Upper lobe of left lung (tissue), 6 donors: ENCODE data around the gene SYNGAP1. TPM values are rescaled to one million over a fixed set of nuclear protein-coding genes. Genes with fewer than 3 reads are reported as not detected.

ENCODE experiments used
- ATAC-seq, 2 donors: fragments of 200-7000 bp; cut with Tn5 transposase; one replicate each; pipeline ENCODE4 v1.9.1; 2022; ENCODE audit warnings: mild to moderate bottlenecking in 2 of 2, moderate library complexity in 2 of 2; ENCODE audit not compliant: low FRiP score in 2 of 2
- DNase-seq, 2 donors: peaks; one replicate each; pipeline ENCODE4 v3.0.0-alpha.2; 2019 to 2020
- H3K27ac ChIP-seq, 4 donors: fragments of 200-600 bp; sonication (generic); one replicate each; pipeline ENCODE4 v1.5.1; 2016 to 2019
- H3K27me3 ChIP-seq, 4 donors: fragments of 200-600 bp; sonication (generic); one replicate each; pipeline ENCODE4 v1.5.1; 2017 to 2019
- H3K36me3 ChIP-seq, 4 donors: fragments of 200-600 bp; sonication (generic); one replicate each; pipeline ENCODE4 v1.5.1; 2016 to 2019
- H3K4me1 ChIP-seq, 4 donors: fragments of 200-600 bp; sonication (generic); one replicate each; pipeline ENCODE4 v1.5.1; 2018 to 2019
- H3K4me3 ChIP-seq, 4 donors: fragments of 200-600 bp; sonication (generic); one replicate each; pipeline ENCODE4 v1.5.1; 2017 to 2019; ENCODE audit warnings: mild to moderate bottlenecking in 2 of 4, moderate library complexity in 1 of 4
- H3K9me3 ChIP-seq, 4 donors: fragments of 200-600 bp; sonication (generic); one replicate each; pipeline ENCODE4 v1.5.1; 2018 to 2019
- CTCF ChIP-seq, 6 experiments: fragments of 450-650 bp in 4 of 6; fragments of 200-600 bp in 2 of 6; sonication (generic) in 2 of 6; IDR thresholded peaks; one replicate each; pipeline ENCODE4 v1.5.1; 2016 to 2019; ENCODE audit warnings: antibody characterized with exemption in 6 of 6
- EP300 ChIP-seq, 4 donors: sonication (generic); formaldehyde crosslinking; IDR thresholded peaks; one replicate each; pipeline ENCODE4 v1.5.1; 2017; ENCODE audit warnings: antibody characterized with exemption in 4 of 4, control low read depth in 2 of 4
- POLR2A ChIP-seq, 4 donors: fragments of 450-650 bp; IDR thresholded peaks; one replicate each; pipeline ENCODE4 v1.5.1; 2016 to 2017; ENCODE audit warnings: antibody characterized with exemption in 4 of 4, mild to moderate bottlenecking in 2 of 4
- POLR2AphosphoS5 ChIP-seq, 2 donors: sonication (generic); formaldehyde crosslinking; IDR thresholded peaks; one replicate each; pipeline ENCODE4 v1.5.1; 2017; ENCODE audit warnings: antibody characterized with exemption in 2 of 2
- WGBS, 2 donors: methylation state at CpG; one replicate each; pipeline ENCODE4 v1.1.5; 2017 to 2018; 5-methylcytosine and 5-hydroxymethylcytosine counted together
- total RNA-seq, 6 donors: library from RNA; depleted of rRNA in 4 of 6; stranded (reverse); fragments of >200 nt in 4 of 6; gene quantifications; one replicate each; pipeline versions ENCODE4 v1.1.0 to v1.2.1, GENCODE V29; 2016 to 2021
- donor health status: DM: no; HTN: no; CAD: no; lungs with moderate emphysema.
- donor health status: DM: no; HTN: yes; CAD: no; lungs with severe emphysema.

Gene SYNGAP1
- total RNA-seq, 6 donors from 2014 or later = 8.2 to 57.6 (median 19.5) TPM

- DNase-seq = no peak
- ATAC-seq = peak; percentile 43 to 85
- no peaks in the 10 kb centered on the region for H3K36me3 ChIP-seq
These were observed 35.3 kb upstream of the SYNGAP1 start for GRCh38 chr6:33384581-33385020.

GRCh38 chr6:33390173-33390572 is 29.7 kb upstream of the SYNGAP1 start:
- TF ChIP-seq CTCF (IDR thresholded peaks at IDR 0.05) (no peak), EP300 (IDR thresholded peaks at IDR 0.05) (no peak), POLR2A (IDR thresholded peaks at IDR 0.05) (no peak), POLR2AphosphoS5 (IDR thresholded peaks at IDR 0.05) (no peak)
- ATAC-seq = no peak
- Histone ChIP-seq H3K36me3 (no peaks in the 10 kb centered on the region), H3K27ac (no peak overlapping the region), H3K27me3 (no peaks in the 10 kb centered on the region), H3K9me3 (no peaks in the 10 kb centered on the region), H3K4me1 (peaks cover 10 to 15% (median 12%) of the 10 kb centered on the region in 4 donors), H3K4me3 (no peak overlapping the region)
- no peak for DNase-seq
- WGBS, 2 donors = 85 to 86% methylated on average over 2 of the region's 2 CpGs

More at GRCh38 chr6:33384581-33385020, 35.3 kb upstream of the SYNGAP1 start:
- no peaks in the 10 kb centered on the region for H3K9me3 ChIP-seq
- WGBS, 2 donors = 45 to 56% methylated on average over 4 of the region's 4 CpGs
- H3K4me1 ChIP-seq = no peaks in the 10 kb centered on the region
- no peak for TF ChIP-seq EP300 (IDR thresholded peaks at IDR 0.05)
- TF ChIP-seq CTCF (IDR thresholded peaks at IDR 0.05) = peak in 1 of 6 experiments; percentile 11
- H3K4me3 ChIP-seq = no peak overlapping the region
- H3K27ac ChIP-seq = no peak overlapping the region
- H3K27me3 ChIP-seq = no peaks in the 10 kb centered on the region

GRCh38 chr6:33390767-33391277 is 29.0 kb upstream of the SYNGAP1 start:
- no peak for DNase-seq
- no peak for ATAC-seq

GRCh38 chr6:33391278-33391921 is 28.5 kb upstream of the SYNGAP1 start, which contains the start of gene KIFC1:
TSS of gene KIFC1 (plus strand) at chr6:33391823. CDS start at chr6:33391986, 163 bp downstream.
- H3K4me3 ChIP-seq = peak within 1 kb of the TSS; percentile 53 to 74 (median 62)
- DNase-seq (peak; percentile 98 to 99), ATAC-seq (peak; percentile 98 to 99)
- H3K36me3 ChIP-seq = no peaks in the 10 kb centered on the region
- peaks cover 10 to 15% (median 12%) of the 10 kb centered on the region in 4 donors for H3K4me1 ChIP-seq
- no peaks in the 10 kb centered on the region for H3K9me3 ChIP-seq
- H3K27ac ChIP-seq = peak within 1 kb of the TSS; percentile 73 to 92 (median 90)
- TF ChIP-seq POLR2AphosphoS5 (IDR thresholded peaks at IDR 0.05) (peak; percentile 90 to 94), CTCF (IDR thresholded peaks at IDR 0.05) (peak; percentile 86 to 99 (median 99)), EP300 (IDR thresholded peaks at IDR 0.05) (peak in 1 of 4 donors; percentile 59), POLR2A (IDR thresholded peaks at IDR 0.05) (peak in 1 of 4 donors; percentile 12)
- no peaks in the 10 kb centered on the region for H3K27me3 ChIP-seq
- 0 to 1% methylated on average over 48 to 67 of the region's 67 CpGs for WGBS, 2 donors

More at GRCh38 chr6:33390767-33391277, 29.0 kb upstream of the SYNGAP1 start:
- 80 to 84% methylated on average over 9 of the region's 9 CpGs for WGBS, 2 donors
- no peaks in the 10 kb centered on the region for H3K9me3 ChIP-seq
- peak overlapping the region; percentile 72 to 92 (median 90) for H3K27ac ChIP-seq
- peaks cover 10 to 15% (median 12%) of the 10 kb centered on the region in 4 donors for H3K4me1 ChIP-seq
- no peaks in the 10 kb centered on the region for H3K36me3 ChIP-seq
- peak overlapping the region in 3 of 4 donors; percentile 53 to 74 (median 63) for H3K4me3 ChIP-seq
- TF ChIP-seq CTCF (IDR thresholded peaks at IDR 0.05) (no peak), POLR2AphosphoS5 (IDR thresholded peaks at IDR 0.05) (no peak), POLR2A (IDR thresholded peaks at IDR 0.05) (no peak), EP300 (IDR thresholded peaks at IDR 0.05) (no peak)
- no peaks in the 10 kb centered on the region for H3K27me3 ChIP-seq
